ENCODE measurements around the gene CACNA1B. TPM values are rescaled to one million over a fixed set of nuclear protein-coding genes. Genes with fewer than 3 reads are reported as not detected.

CACNA1B gene
- total RNA-seq, 2 donors from 2014 or later = 0.26 to 0.99 TPM

GRCh38 chr9:137920753-137921152, 43.2 kb downstream of the CACNA1B start:
- no peaks in the 10 kb centered on the region for H3K4me1 ChIP-seq
- DNase-seq (no peak), ATAC-seq (no peak)
- no peak overlapping the region for H3K4me3 ChIP-seq
- H3K27ac ChIP-seq = no peak overlapping the region
- no peaks in the 10 kb centered on the region for H3K9me3 ChIP-seq
- WGBS, 2 donors = 62 to 65% methylated on average over 4 of the region's 4 CpGs
- H3K27me3 ChIP-seq = no peaks in the 10 kb centered on the region
- no peaks in the 10 kb centered on the region for H3K36me3 ChIP-seq (replicated peaks in 1 of 2; ENCODE audit: insufficient read depth in 1 of 2, low read depth in 2 of 2)
- TF ChIP-seq CTCF (IDR thresholded peaks at IDR 0.05) (no peak), POLR2A (IDR thresholded peaks at IDR 0.05) (no peak)
- intact Hi-C loops (cut with DNase I) = no loop called here

- no peak for ATAC-seq
- Histone ChIP-seq H3K27me3 (no peaks in the 10 kb centered on the region), H3K4me3 (no peak overlapping the region), H3K36me3 (replicated peaks in 1 of 2; ENCODE audit: insufficient read depth in 1 of 2, low read depth in 2 of 2) (no peaks in the 10 kb centered on the region), H3K27ac (no peak overlapping the region), H3K4me1 (no peaks in the 10 kb centered on the region), H3K9me3 (peaks cover 0 to 4% (median 0%) of the 10 kb centered on the region in 3 donors)
- DNase-seq = no peak
- WGBS, 2 donors = 30 to 33% methylated on average over 2 of the region's 2 CpGs
- TF ChIP-seq CTCF (IDR thresholded peaks at IDR 0.05) = no peak
- no peak for TF ChIP-seq POLR2A (IDR thresholded peaks at IDR 0.05)
- intact Hi-C loops (cut with DNase I) = no loop called here
Observed at GRCh38 chr9:137924169-137924568, 46.6 kb downstream of the CACNA1B start.

- TF ChIP-seq POLR2A (IDR thresholded peaks at IDR 0.05) (no peak), CTCF (IDR thresholded peaks at IDR 0.05) (no peak)
- Histone ChIP-seq H3K36me3 (replicated peaks in 1 of 2; ENCODE audit: insufficient read depth in 1 of 2, low read depth in 2 of 2) (no peaks in the 10 kb centered on the region), H3K4me1 (no peaks in the 10 kb centered on the region), H3K27ac (no peak overlapping the region), H3K27me3 (no peaks in the 10 kb centered on the region), H3K9me3 (peaks cover 0 to 4% (median 0%) of the 10 kb centered on the region in 3 donors), H3K4me3 (no peak overlapping the region)
- intact Hi-C loops (cut with DNase I) = no loop called here
- ATAC-seq (no peak), DNase-seq (no peak)
- 64 to 71% methylated on average over 9 of the region's 9 CpGs for WGBS, 2 donors
Observed at GRCh38 chr9:137924761-137925369, 47.3 kb downstream of the CACNA1B start.

- intact Hi-C loops (cut with DNase I) = no loop called here
Observed at GRCh38 chr9:137943655-137944054, 66.1 kb downstream of the CACNA1B start.

More at GRCh38 chr9:137943655-137944054, 66.1 kb downstream of the CACNA1B start:
- no peak for ATAC-seq
- DNase-seq = no peak
- Histone ChIP-seq H3K27ac (no peak overlapping the region), H3K36me3 (replicated peaks in 1 of 2; ENCODE audit: insufficient read depth in 1 of 2, low read depth in 2 of 2) (no peaks in the 10 kb centered on the region), H3K4me3 (no peak overlapping the region), H3K27me3 (no peaks in the 10 kb centered on the region), H3K4me1 (no peaks in the 10 kb centered on the region), H3K9me3 (peaks cover 0 to 4% (median 0%) of the 10 kb centered on the region in 3 donors)
- WGBS, 2 donors = 84 to 85% methylated on average over 5 of the region's 5 CpGs
- TF ChIP-seq POLR2A (IDR thresholded peaks at IDR 0.05) (no peak), CTCF (IDR thresholded peaks at IDR 0.05) (no peak)
